Smooth muscle cell (in vitro differentiated cells): ENCODE data around the gene SERP2. TPM values are rescaled to one million over a fixed set of nuclear protein-coding genes. Genes with fewer than 3 reads are reported as not detected.

Experiments used
- DNase-seq: peaks from one replicate; lab custom pipeline; 2025; ENCODE audit not compliant: unreplicated experiment; lab: John Stamatoyannopoulos, UW
- H2AFZ ChIP-seq: fragments of 200-600 bp; sonication (generic); 2 replicates; pipeline ENCODE4 v1.6.0; 2016; ENCODE audit warnings: antibody characterized with exemption, low read depth, mild to moderate bottlenecking
- H3F3A ChIP-seq: fragments of 200-600 bp; sonication (generic); 2 replicates; pipeline ENCODE4 v1.6.0; 2017; ENCODE audit warnings: antibody characterized with exemption, low read depth
- H3K27ac ChIP-seq: fragments of 200-600 bp; sonication (generic); 2 replicates; pipeline ENCODE4 v1.5.1; 2016; ENCODE audit warnings: low read depth, mild to moderate bottlenecking
- H3K27me3 ChIP-seq: fragments of 200-600 bp; sonication (generic); 2 replicates; pipeline ENCODE4 v1.6.1; 2016; ENCODE audit warnings: low read depth, mild to moderate bottlenecking
- H3K36me3 ChIP-seq: fragments of 200-600 bp; sonication (generic); 2 replicates; pipeline ENCODE4 v1.5.1; 2016; ENCODE audit warnings: low read depth
- H3K4me1 ChIP-seq: fragments of 200-600 bp; sonication (generic); 2 replicates; pipeline ENCODE4 v1.5.1; 2016; ENCODE audit warnings: low read depth
- H3K4me2 ChIP-seq: fragments of 200-600 bp; sonication (generic); 2 replicates; pipeline ENCODE4 v1.6.0; 2016; ENCODE audit warnings: mild to moderate bottlenecking
- H3K4me3 ChIP-seq: fragments of 200-600 bp; sonication (generic); 2 replicates; pipeline ENCODE4 v1.5.1; 2016; ENCODE audit warnings: mild to moderate bottlenecking
- H3K79me2 ChIP-seq: fragments of 200-600 bp; sonication (generic); 2 replicates; pipeline ENCODE4 v1.6.0; 2016; ENCODE audit warnings: low read depth, mild to moderate bottlenecking
- H3K9ac ChIP-seq: fragments of 200-600 bp; sonication (generic); 2 replicates; pipeline ENCODE4 v1.6.0; 2016; ENCODE audit warnings: low read depth
- H3K9me3 ChIP-seq: fragments of 200-600 bp; sonication (generic); replicated peaks from 2 replicates; pipeline ENCODE4 v1.5.1; 2016; ENCODE audit warnings: low read depth
- H4K20me1 ChIP-seq: fragments of 200-600 bp; sonication (generic); 2 replicates; pipeline ENCODE4 v1.6.0; 2016; ENCODE audit warnings: low read depth
- WGBS: methylation state at CpG from one replicate; pipeline ENCODE4 v1.1.7; 2016; ENCODE audit warnings: low lambda C conversion rate; 5-methylcytosine and 5-hydroxymethylcytosine counted together
- polyA plus RNA-seq: library from polyadenylated mRNA; unstranded; fragments of >200 nt; fragmentation: Nextera tagmentation; extraction: Ambion mirVana; gene quantifications from 2 replicates; pipeline ENCODE4 v1.2.1, GENCODE V29; 2016
- total RNA-seq: library from RNA; depleted of rRNA; stranded (reverse); fragments of >200 nt; gene quantifications from 2 replicates; pipeline ENCODE4 v1.2.3, GENCODE V29; 2014
- TF ChIP-seq, protein P1 (sequence below): fragments of 200-600 bp; sonication (generic); IDR thresholded peaks from 2 replicates; pipeline ENCODE4 v1.5.1; 2017; ENCODE audit warnings: borderline replicate concordance, mild to moderate bottlenecking, antibody characterized with exemption; ENCODE audit not compliant: insufficient read depth, poor library complexity, severe bottlenecking

Gene SERP2
- total and polyA plus RNA-seq, 2 experiments from 2014 or later = 1.8 to 2.1 TPM

DNA sequence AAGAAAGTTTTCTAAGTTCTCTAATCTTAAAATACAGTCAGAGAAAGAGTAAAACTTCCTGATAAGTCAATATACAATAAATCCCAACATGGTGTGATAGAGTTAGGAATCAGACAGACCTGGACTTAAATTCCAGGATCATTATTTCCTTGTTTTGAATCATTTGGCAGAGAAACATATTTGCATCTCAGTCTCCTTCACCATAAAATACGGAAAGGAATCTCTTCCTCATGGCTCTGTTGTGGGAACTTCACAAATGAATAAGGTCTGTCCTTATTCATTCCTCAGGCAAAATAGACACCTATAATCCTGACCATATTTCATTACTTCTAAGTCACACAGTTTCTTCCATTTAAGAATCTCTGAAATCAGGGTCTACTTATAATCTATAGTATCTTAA lies 19.3 kb upstream of the SERP2 start:
- Histone ChIP-seq H3K79me2 (no peaks in the 10 kb centered on the region), H3K4me3 (no peak overlapping the region), H3K9me3 (no peaks in the 10 kb centered on the region), H3K27ac (no peak overlapping the region), H3K4me1 (no peaks in the 10 kb centered on the region), H3F3A (no peaks in the 10 kb centered on the region), H3K9ac (no peak overlapping the region), H4K20me1 (no peaks in the 10 kb centered on the region), H2AFZ (no peak overlapping the region), H3K36me3 (no peaks in the 10 kb centered on the region), H3K27me3 (no peaks in the 10 kb centered on the region), H3K4me2 (no peak overlapping the region)
- 76% methylated on average over 1 of the region's 1 CpG for WGBS
- TF ChIP-seq, protein P1, sequence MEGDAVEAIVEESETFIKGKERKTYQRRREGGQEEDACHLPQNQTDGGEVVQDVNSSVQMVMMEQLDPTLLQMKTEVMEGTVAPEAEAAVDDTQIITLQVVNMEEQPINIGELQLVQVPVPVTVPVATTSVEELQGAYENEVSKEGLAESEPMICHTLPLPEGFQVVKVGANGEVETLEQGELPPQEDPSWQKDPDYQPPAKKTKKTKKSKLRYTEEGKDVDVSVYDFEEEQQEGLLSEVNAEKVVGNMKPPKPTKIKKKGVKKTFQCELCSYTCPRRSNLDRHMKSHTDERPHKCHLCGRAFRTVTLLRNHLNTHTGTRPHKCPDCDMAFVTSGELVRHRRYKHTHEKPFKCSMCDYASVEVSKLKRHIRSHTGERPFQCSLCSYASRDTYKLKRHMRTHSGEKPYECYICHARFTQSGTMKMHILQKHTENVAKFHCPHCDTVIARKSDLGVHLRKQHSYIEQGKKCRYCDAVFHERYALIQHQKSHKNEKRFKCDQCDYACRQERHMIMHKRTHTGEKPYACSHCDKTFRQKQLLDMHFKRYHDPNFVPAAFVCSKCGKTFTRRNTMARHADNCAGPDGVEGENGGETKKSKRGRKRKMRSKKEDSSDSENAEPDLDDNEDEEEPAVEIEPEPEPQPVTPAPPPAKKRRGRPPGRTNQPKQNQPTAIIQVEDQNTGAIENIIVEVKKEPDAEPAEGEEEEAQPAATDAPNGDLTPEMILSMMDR = no peak
- no peak for DNase-seq

DNA sequence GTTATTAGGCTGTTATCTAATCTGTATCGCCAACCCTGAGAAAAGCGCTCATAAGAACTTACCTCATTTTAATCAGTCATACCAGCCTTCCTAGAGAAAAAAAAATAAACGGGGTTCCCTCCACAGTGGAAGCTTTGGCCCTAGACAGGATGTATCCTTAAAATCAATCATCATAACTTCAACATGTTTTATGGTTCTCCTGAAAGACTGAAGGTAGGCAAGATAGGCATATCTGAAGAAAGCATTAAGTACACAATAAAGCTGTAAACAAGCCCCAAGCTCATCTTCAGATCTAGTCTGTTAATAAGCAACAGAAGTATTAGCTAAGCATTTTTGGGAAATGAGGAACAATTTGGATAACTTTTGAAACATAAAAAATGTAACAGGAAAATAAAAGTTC lies 18.7 kb upstream of the SERP2 start:
- WGBS = 86% methylated on average over 3 of the region's 3 CpGs
- DNase-seq = no peak

DNA sequence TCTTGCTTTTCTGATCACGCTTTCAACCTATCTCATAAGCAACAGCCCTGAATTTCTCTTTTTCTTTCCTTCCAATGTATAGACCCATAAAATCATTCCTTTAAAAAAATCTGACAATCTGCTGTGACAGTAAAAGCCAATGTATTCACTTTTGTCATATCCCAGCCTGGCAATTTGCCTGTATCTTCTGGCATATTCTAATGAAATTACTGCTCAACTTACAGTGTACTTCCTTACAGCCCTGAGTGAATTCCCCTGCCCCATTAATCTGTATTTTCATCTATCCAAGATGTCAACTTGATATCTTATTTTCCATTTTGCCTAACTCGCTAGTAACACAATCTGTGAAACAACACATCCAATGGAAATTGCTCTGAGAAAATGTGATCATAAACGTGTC lies 18.0 kb upstream of the SERP2 start:
- Histone ChIP-seq H3K4me1 (no peaks in the 10 kb centered on the region), H2AFZ (no peak overlapping the region), H3K4me2 (no peak overlapping the region), H3K27me3 (no peaks in the 10 kb centered on the region), H3F3A (no peaks in the 10 kb centered on the region), H3K27ac (no peak overlapping the region), H3K79me2 (no peaks in the 10 kb centered on the region), H3K9me3 (no peaks in the 10 kb centered on the region), H3K4me3 (no peak overlapping the region), H4K20me1 (no peaks in the 10 kb centered on the region), H3K9ac (no peak overlapping the region), H3K36me3 (no peaks in the 10 kb centered on the region)
- no peak for DNase-seq
- TF ChIP-seq, protein P1 = no peak
- 90% methylated on average over 3 of the region's 3 CpGs for WGBS

More for the DNA sequence above, 18.7 kb upstream of the SERP2 start:
- Histone ChIP-seq H4K20me1 (no peaks in the 10 kb centered on the region), H3K4me2 (no peak overlapping the region), H3K4me1 (no peaks in the 10 kb centered on the region), H3K27me3 (no peaks in the 10 kb centered on the region), H3K27ac (no peak overlapping the region), H3K36me3 (no peaks in the 10 kb centered on the region), H3K9ac (no peak overlapping the region), H3F3A (no peaks in the 10 kb centered on the region), H3K79me2 (no peaks in the 10 kb centered on the region), H3K4me3 (no peak overlapping the region), H3K9me3 (no peaks in the 10 kb centered on the region), H2AFZ (no peak overlapping the region)
- TF ChIP-seq, protein P1 = no peak

DNA sequence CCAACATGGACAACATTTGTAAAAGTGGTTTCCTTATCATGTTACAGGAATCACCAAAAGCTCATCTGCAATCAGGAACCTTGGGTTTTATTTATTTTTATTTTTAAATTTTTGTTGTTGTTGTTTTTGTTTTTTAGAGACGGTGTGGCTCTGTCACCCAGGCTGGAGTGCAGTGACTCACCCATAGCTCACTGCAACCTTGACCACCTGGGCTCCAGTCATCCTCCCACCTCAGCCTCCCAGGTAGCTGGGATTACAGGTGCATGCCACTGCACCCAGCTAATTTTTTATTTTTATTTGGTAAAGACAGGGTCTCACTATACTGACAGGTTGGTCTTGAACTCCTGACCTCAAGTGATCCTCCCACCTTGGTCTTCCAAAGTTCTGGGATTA lies 13.6 kb upstream of the SERP2 start:
- 73% methylated on average over 1 of the region's 1 CpG for WGBS
- H3K79me2 ChIP-seq = no peaks in the 10 kb centered on the region
- H4K20me1 ChIP-seq = no peaks in the 10 kb centered on the region
- no peak for DNase-seq
- H3K4me3 ChIP-seq = no peak overlapping the region
- H3K27me3 ChIP-seq = no peaks in the 10 kb centered on the region
- H3K9me3 ChIP-seq = no peaks in the 10 kb centered on the region
- H3K36me3 ChIP-seq = no peaks in the 10 kb centered on the region
- peaks cover 15% of the 10 kb centered on the region for H3K4me1 ChIP-seq
- no peak overlapping the region for H2AFZ ChIP-seq
- H3F3A ChIP-seq = peaks cover 15% of the 10 kb centered on the region
- H3K27ac ChIP-seq = peak overlapping the region; percentile 63
- TF ChIP-seq, protein P1 = no peak
- H3K4me2 ChIP-seq = no peak overlapping the region
- H3K9ac ChIP-seq = no peak overlapping the region
